K562 (cell line): ENCODE results near the gene CACNA1A. TPM values are rescaled to one million over a fixed set of nuclear protein-coding genes. Genes with fewer than 3 reads are reported as not detected.
A peak's percentile ranks its signal among the peaks of the same experiment; 100 is the strongest.

Experiments
- ATAC-seq: fragments of 200-7000 bp; cut with Tn5 transposase; 3 replicates; pipeline ENCODE4 v1.9.1; 2020; ENCODE audit warnings: moderate library complexity
- BruUV-seq: library from RNA; stranded (reverse); fragments of 400-500 nt; replicated peaks from 2 replicates; lab custom pipeline; 2021; lab: Mats Ljungman, UMichigan
- CTCF ChIA-PET: fragments of 300-600 bp; formaldehyde crosslinking; extraction: SDS; loops from one replicate; lab custom pipeline; 2021; ENCODE audit warnings: low intra/inter-chr PET ratio; lab: Yijun Ruan, JAX
- POLR2A ChIA-PET: fragments of 300-600, 350-650 bp; sonication (Branson Sonifier 250); formaldehyde crosslinking; extraction: SDS; loops from one replicate; lab custom pipeline; 2021; ENCODE audit warnings: antibody characterized with exemption, inconsistent platforms; lab: Yijun Ruan, JAX
- DNase-seq, 4 experiments: peaks; one replicate each; pipeline versions ENCODE4 v3.0.0 to v3.0.0-alpha.2; 2011 to 2018; ENCODE audit warnings: low spot score in 3 of 4, mixed read lengths in 3 of 4; ENCODE audit errors: extremely low read depth in 1 of 4
- FAIRE-seq: peaks from 2 replicates; lab custom pipeline; 2011; peaks lifted over from hg19 to GRCh38; lab: Jason Lieb, UNC
- H2AFZ ChIP-seq: 2 replicates; pipeline ENCODE4 v1.6.0; 2011; ENCODE audit warnings: low read depth, low read length, control low read depth, inconsistent platforms
- H3K27ac ChIP-seq: fragments of 200-600 bp; 3 replicates; pipeline ENCODE4 v1.8.0; 2011; ENCODE audit warnings: low read depth, mild to moderate bottlenecking, control low read depth, inconsistent platforms, low read length, moderate library complexity, mixed read lengths; ENCODE audit errors: extremely low read depth
- H3K27me3 ChIP-seq, 2 experiments: fragments of 300-600 bp in 1 of 2; 2 replicates in 1 of 2; 3 replicates in 1 of 2; pipeline versions ENCODE4 v1.6.0 to v1.8.0; 2011; ENCODE audit warnings: inconsistent platforms in 2 of 2, low read length in 2 of 2, mild to moderate bottlenecking in 1 of 2, mixed read lengths in 1 of 2, moderate library complexity in 1 of 2; ENCODE audit not compliant: control insufficient read depth in 2 of 2, insufficient read depth in 2 of 2
- H3K36me3 ChIP-seq: fragments of 300-600 bp; 3 replicates; pipeline ENCODE4 v1.8.0; 2011; ENCODE audit warnings: mild to moderate bottlenecking, low read length, inconsistent platforms; ENCODE audit not compliant: control insufficient read depth, insufficient read depth
- H3K4me1 ChIP-seq, 2 experiments: fragments of 200-600 bp in 1 of 2; replicated peaks in 1 of 2; 2 replicates in 1 of 2; 3 replicates in 1 of 2; pipeline versions ENCODE4 v1.5.1 to v1.8.0; 2011; ENCODE audit warnings: inconsistent platforms in 2 of 2, low read length in 2 of 2, mild to moderate bottlenecking in 1 of 2, mixed read lengths in 1 of 2, moderate library complexity in 1 of 2; ENCODE audit not compliant: control insufficient read depth in 2 of 2, insufficient read depth in 2 of 2
- H3K4me2 ChIP-seq: 2 replicates; pipeline ENCODE4 v1.6.1; 2011; ENCODE audit warnings: low read length, control low read depth, inconsistent platforms, mixed read lengths; ENCODE audit not compliant: insufficient read depth
- H3K4me3 ChIP-seq: fragments of 200-600 bp; sonication (generic), shearing (Covaris generic); 2 replicates; pipeline ENCODE4 v1.5.1; 2016; ENCODE audit warnings: control low read depth, inconsistent platforms
- H3K79me2 ChIP-seq: fragments of 200-600 bp; 3 replicates; pipeline ENCODE4 v1.8.0; 2011; ENCODE audit warnings: low read length, inconsistent platforms; ENCODE audit not compliant: control insufficient read depth, insufficient read depth
- H3K9ac ChIP-seq, 2 experiments: 2 replicates each; pipeline versions ENCODE4 v1.6.0 to v1.6.1; 2011; ENCODE audit warnings: low read depth in 2 of 2, low read length in 2 of 2, control low read depth in 1 of 2, inconsistent platforms in 1 of 2, mild to moderate bottlenecking in 1 of 2, mixed read lengths in 1 of 2; ENCODE audit not compliant: insufficient read depth in 1 of 2
- H3K9me1 ChIP-seq: one replicate; pipeline ENCODE4 v1.6.0; 2011; ENCODE audit warnings: inconsistent platforms, mild to moderate bottlenecking, low read length, moderate library complexity; ENCODE audit not compliant: control insufficient read depth, insufficient read depth
- H3K9me3 ChIP-seq: replicated peaks from 2 replicates; pipeline ENCODE4 v1.5.1; 2011; ENCODE audit warnings: low read depth, low read length, inconsistent platforms; ENCODE audit not compliant: control insufficient read depth, insufficient read depth
- H4K20me1 ChIP-seq: replicated peaks from 2 replicates; pipeline ENCODE4 v1.6.1; 2011; ENCODE audit warnings: low read length, inconsistent platforms, mixed read lengths; ENCODE audit not compliant: control insufficient read depth, insufficient read depth
- AFF1 ChIP-seq, 2 experiments: fragments of 450-650 bp; IDR thresholded peaks; 2 replicates each; pipeline ENCODE4 v1.6.1; 2018; ENCODE audit warnings: mild to moderate bottlenecking in 2 of 2, low read depth in 1 of 2; ENCODE audit not compliant: partially characterized antibody in 2 of 2
- CTCF ChIP-seq, 3 experiments: IDR thresholded peaks in 2 of 3; conservative IDR thresholded peaks in 1 of 3; 2 replicates each; pipeline ENCODE4 v1.5.1; 2011 to 2012; ENCODE audit warnings: low read length in 3 of 3, mild to moderate bottlenecking in 3 of 3, control low read depth in 2 of 3, improper control_type of control experiment in 1 of 3, inconsistent platforms in 1 of 3, low read depth in 1 of 3, mixed read lengths in 1 of 3, moderate library complexity in 1 of 3; ENCODE audit not compliant: insufficient read depth in 2 of 3
- WGBS: fragments of 100-300 bp; shearing (Covaris generic); methylation state at CpG from one replicate; pipeline ENCODE4 v1.1.6; 2016; ENCODE audit warnings: low coverage, mixed read lengths; ENCODE audit not compliant: insufficient coverage; ENCODE audit errors: missing lambda C conversion rate; 5-methylcytosine and 5-hydroxymethylcytosine counted together
- in situ Hi-C: fragments of 300-500 bp; cut with MboI; formaldehyde crosslinking; loops from 4 replicates; pipeline ENCODE4 v1.15.0; 2018; ENCODE audit warnings: inconsistent platforms, mixed read lengths
- intact Hi-C: fragments of 100-400 bp; cut with micrococcal nuclease; formaldehyde crosslinking; loops from 2 replicates; pipeline ENCODE4 v1.14.2; 2022
- polyA plus RNA-seq, 8 experiments: library from polyadenylated mRNA; depleted of rRNA in 4 of 8; stranded (reverse) in 5 of 8; unstranded in 3 of 8; fragments of >200 nt; fragmentation: Nextera tagmentation in 2 of 8; fragmentation: Illumina TruSeq in 1 of 8; extraction: Ambion mirVana in 2 of 8; extraction: Trizol in 1 of 8; gene quantifications; 2 replicates each; pipeline versions ENCODE4 v1.2.1 to v1.2.3, GENCODE V29; 2011 to 2014; ENCODE audit warnings: inconsistent platforms in 1 of 8, missing spikeins in 1 of 8
- total RNA-seq, 7 experiments: library from RNA; depleted of rRNA in 6 of 7; stranded (reverse); fragments of >200 nt in 6 of 7; fragmentation: Illumina TruSeq in 2 of 7; extraction: Trizol in 2 of 7; gene quantifications; 2 replicates each; pipeline versions ENCODE4 v1.2.1 to v1.2.3, GENCODE V29; 2011 to 2021; ENCODE audit warnings: low replicate concordance in 1 of 7

Gene CACNA1A
- total and polyA plus RNA-seq, 9 of the 15 experiments (the other 6 are each of a cell fraction or from before 2014, with no cell fraction given): 0.03 to 0.20 (median 0.09) TPM; not detected in 1

DNA sequence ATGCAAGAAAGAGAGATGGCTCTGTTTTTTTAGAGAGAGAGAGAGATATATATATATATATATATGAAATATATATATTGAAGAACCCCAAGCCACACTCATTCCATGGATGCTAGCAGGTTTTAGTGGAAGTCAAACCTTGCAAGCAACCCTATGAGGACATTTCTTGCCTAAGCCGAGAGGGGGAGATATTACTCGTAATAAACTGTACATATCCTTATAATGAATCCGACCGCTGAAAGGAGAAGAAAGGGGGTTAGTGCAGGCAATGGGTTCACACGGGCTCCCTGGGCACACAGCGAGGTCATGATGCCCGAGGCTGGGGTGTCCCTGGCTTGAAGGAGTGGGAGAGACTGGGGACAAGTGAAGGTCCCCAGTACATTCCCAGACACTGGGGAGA is 277.7 kb downstream of the CACNA1A start:
- Histone ChIP-seq H3K27me3 (peaks cover 20 to 54% of the 10 kb centered on the region in 2 experiments), H3K9me1 (no peaks in the 10 kb centered on the region), H3K9ac (peak overlapping the region in 1 of 2 experiments; percentile 43; a peak in 1 of 4 replicates), H3K79me2 (no peaks in the 10 kb centered on the region), H3K4me3 (no peak overlapping the region), H2AFZ (no peak overlapping the region), H3K36me3 (no peaks in the 10 kb centered on the region), H3K27ac (no peak overlapping the region), H3K4me2 (no peak overlapping the region), H3K9me3 (no peaks in the 10 kb centered on the region), H3K4me1 (peaks cover 0 to 11% of the 10 kb centered on the region in 2 experiments; a peak in 1 of 5 replicates), H4K20me1 (no peaks in the 10 kb centered on the region)
- ChIA-PET POLR2A (no interaction called here), CTCF (no interaction called here)
- peak; percentile 28 to 60 (median 38); a peak in 4 of 6 replicates for TF ChIP-seq CTCF (IDR thresholded peaks at IDR 0.05 in 2 of 3, conservative IDR thresholded peaks at IDR 0.05 in 1 of 3; ENCODE audit: insufficient read depth in 2 of 3, low read depth in 1 of 3, low read length in 3 of 3)
- no peak for TF ChIP-seq AFF1 (IDR thresholded peaks at IDR 0.05; ENCODE audit: low read depth in 1 of 2, partially characterized antibody in 2 of 2)
- in situ Hi-C loops: no loop called here
- no TSS peak for BruUV-seq
- FAIRE-seq (peak; percentile 74), DNase-seq (peak in 1 of 4 experiments; percentile 35), ATAC-seq (peak; percentile 77)
- WGBS: 1% methylated on average over 5 of the region's 7 CpGs
- intact Hi-C loops: no loop called here
